ENCODE results near the gene SYNGR1. TPM values are rescaled to one million over a fixed set of nuclear protein-coding genes. Genes with fewer than 3 reads are reported as not detected.

SYNGR1 gene
- total RNA-seq, 1 donor from 2014 or later: 26.6 TPM

GRCh38 chr22:39432361-39432811 lies 82.6 kb downstream of the SYNGR1 start:
- TF ChIP-seq, protein P1, sequence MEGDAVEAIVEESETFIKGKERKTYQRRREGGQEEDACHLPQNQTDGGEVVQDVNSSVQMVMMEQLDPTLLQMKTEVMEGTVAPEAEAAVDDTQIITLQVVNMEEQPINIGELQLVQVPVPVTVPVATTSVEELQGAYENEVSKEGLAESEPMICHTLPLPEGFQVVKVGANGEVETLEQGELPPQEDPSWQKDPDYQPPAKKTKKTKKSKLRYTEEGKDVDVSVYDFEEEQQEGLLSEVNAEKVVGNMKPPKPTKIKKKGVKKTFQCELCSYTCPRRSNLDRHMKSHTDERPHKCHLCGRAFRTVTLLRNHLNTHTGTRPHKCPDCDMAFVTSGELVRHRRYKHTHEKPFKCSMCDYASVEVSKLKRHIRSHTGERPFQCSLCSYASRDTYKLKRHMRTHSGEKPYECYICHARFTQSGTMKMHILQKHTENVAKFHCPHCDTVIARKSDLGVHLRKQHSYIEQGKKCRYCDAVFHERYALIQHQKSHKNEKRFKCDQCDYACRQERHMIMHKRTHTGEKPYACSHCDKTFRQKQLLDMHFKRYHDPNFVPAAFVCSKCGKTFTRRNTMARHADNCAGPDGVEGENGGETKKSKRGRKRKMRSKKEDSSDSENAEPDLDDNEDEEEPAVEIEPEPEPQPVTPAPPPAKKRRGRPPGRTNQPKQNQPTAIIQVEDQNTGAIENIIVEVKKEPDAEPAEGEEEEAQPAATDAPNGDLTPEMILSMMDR (IDR thresholded peaks at IDR 0.05): no peak
- no peak overlapping the region for H3K4me3 Mint-ChIP-seq (ENCODE audit: unreplicated experiment)
- H3K9me3 Mint-ChIP-seq (ENCODE audit: unreplicated experiment): no peaks in the 10 kb centered on the region
- H3K36me3 Mint-ChIP-seq (ENCODE audit: unreplicated experiment): peaks cover 1% of the 10 kb centered on the region
- peak overlapping the region; percentile 90 for H3K27ac Mint-ChIP-seq (ENCODE audit: unreplicated experiment)
- no peak for DNase-seq (ENCODE audit: extremely low spot score, unreplicated experiment)
- no peaks in the 10 kb centered on the region for H3K27me3 Mint-ChIP-seq (ENCODE audit: unreplicated experiment)
- peaks cover 71% of the 10 kb centered on the region for H3K4me1 Mint-ChIP-seq (ENCODE audit: unreplicated experiment)

DNA sequence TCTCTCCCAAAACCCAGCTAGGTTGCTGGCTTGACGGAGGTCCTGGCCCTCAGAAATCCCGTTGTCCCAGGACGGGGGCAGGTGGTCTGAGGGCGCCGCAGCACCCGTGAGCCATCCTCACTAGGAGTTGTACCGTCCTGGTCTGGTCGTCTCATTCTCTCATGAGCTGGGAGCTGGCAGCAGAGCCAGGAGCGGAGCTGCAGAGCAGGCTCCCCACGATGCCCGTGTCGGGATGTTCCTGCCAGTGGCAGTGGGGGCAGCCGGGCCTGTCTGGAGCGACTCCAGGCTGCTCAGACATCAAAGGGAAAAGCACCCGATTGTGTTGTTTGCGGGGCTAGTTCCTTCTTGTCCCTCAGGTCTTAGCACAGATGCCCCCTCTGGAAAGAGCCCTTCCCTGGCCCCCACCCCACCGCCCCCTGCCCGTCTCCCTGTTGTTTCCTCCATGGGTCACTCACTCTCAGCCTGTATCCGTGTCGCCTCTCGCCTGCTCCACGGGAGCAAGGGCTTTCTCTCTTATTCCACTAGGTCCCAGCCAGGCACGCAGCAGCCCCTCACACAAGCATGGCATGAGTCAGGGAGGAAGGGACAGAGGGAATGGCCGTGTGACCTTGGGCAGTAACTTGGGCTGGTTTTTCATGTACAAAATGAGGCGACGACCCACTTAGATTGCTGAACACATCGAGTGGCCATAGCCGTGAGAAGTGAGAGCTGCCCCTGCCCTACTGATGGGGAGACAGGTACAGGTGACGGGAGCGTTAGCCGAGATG lies 83.9 kb downstream of the SYNGR1 start:
- Mint-ChIP-seq H3K4me1 (ENCODE audit: unreplicated experiment) (peaks cover 60% of the 10 kb centered on the region), H3K27ac (ENCODE audit: unreplicated experiment) (no peak overlapping the region), H3K27me3 (ENCODE audit: unreplicated experiment) (no peaks in the 10 kb centered on the region), H3K9me3 (ENCODE audit: unreplicated experiment) (no peaks in the 10 kb centered on the region), H3K36me3 (ENCODE audit: unreplicated experiment) (peaks cover 1% of the 10 kb centered on the region), H3K4me3 (ENCODE audit: unreplicated experiment) (no peak overlapping the region)
- TF ChIP-seq, protein P1 (IDR thresholded peaks at IDR 0.05): no peak
- DNase-seq (ENCODE audit: extremely low spot score, unreplicated experiment): no peak

DNA sequence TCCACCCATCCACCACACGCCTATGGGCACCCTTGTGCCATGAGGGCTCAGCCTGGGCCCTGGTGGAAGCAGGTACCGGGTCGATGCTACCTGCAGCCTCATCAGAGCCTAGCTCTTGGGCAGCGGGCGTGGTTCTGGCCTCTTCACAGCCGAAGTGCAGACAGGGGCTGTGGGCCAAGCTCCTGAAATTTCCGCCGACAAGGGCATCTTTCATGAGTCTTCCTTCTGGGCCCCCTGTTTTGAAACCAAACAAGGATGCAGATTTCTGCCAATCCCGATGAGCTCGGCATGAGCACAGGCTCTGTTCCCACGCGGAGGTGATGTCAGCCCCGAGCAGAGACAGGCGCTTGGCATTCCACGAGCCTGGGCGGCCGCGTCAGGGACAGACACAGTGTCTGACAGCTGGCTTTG lies 84.5 kb downstream of the SYNGR1 start:
- H3K4me3 Mint-ChIP-seq (ENCODE audit: unreplicated experiment): no peak overlapping the region
- peaks cover 1% of the 10 kb centered on the region for H3K36me3 Mint-ChIP-seq (ENCODE audit: unreplicated experiment)
- TF ChIP-seq, protein P1 (IDR thresholded peaks at IDR 0.05): no peak
- H3K4me1 Mint-ChIP-seq (ENCODE audit: unreplicated experiment): peaks cover 60% of the 10 kb centered on the region
- H3K27me3 Mint-ChIP-seq (ENCODE audit: unreplicated experiment): no peaks in the 10 kb centered on the region
- no peak overlapping the region for H3K27ac Mint-ChIP-seq (ENCODE audit: unreplicated experiment)
- no peaks in the 10 kb centered on the region for H3K9me3 Mint-ChIP-seq (ENCODE audit: unreplicated experiment)
- DNase-seq (ENCODE audit: extremely low spot score, unreplicated experiment): no peak

GRCh38 chr22:39434721-39435120 lies 84.9 kb downstream of the SYNGR1 start:
- no peaks in the 10 kb centered on the region for H3K9me3 Mint-ChIP-seq (ENCODE audit: unreplicated experiment)
- TF ChIP-seq, protein P1 (IDR thresholded peaks at IDR 0.05): no peak
- peaks cover 1% of the 10 kb centered on the region for H3K36me3 Mint-ChIP-seq (ENCODE audit: unreplicated experiment)
- H3K27me3 Mint-ChIP-seq (ENCODE audit: unreplicated experiment): no peaks in the 10 kb centered on the region
- H3K4me3 Mint-ChIP-seq (ENCODE audit: unreplicated experiment): no peak overlapping the region
- H3K27ac Mint-ChIP-seq (ENCODE audit: unreplicated experiment): no peak overlapping the region
- DNase-seq (ENCODE audit: extremely low spot score, unreplicated experiment): no peak
- peaks cover 56% of the 10 kb centered on the region for H3K4me1 Mint-ChIP-seq (ENCODE audit: unreplicated experiment)

Other genes starting within 250 kb of the SYNGR1 start
- gene CBX7, start 197.3 kb upstream of the SYNGR1 start, total RNA-seq: 8.1 and 9.6 TPM in 2 replicates
- 16.8 and 20.0 TPM in 2 replicates for gene PDGFB, start 105.0 kb upstream of the SYNGR1 start, total RNA-seq
- 1,770 and 1,792 TPM in 2 replicates for gene RPL3, start 30.4 kb upstream of the SYNGR1 start, total RNA-seq
- gene TAB1, start 49.8 kb downstream of the SYNGR1 start, total RNA-seq: 30.6 and 30.7 TPM in 2 replicates
- gene MGAT3, start 107.0 kb downstream of the SYNGR1 start, total RNA-seq: 9.4 and 10.9 TPM in 2 replicates
- 24.8 and 25.8 TPM in 2 replicates for gene MIEF1, start 152.3 kb downstream of the SYNGR1 start, total RNA-seq
- gene ATF4, start 170.6 kb downstream of the SYNGR1 start, total RNA-seq: 408 and 440 TPM in 2 replicates
- 51.1 and 53.1 TPM in 2 replicates for gene RPS19BP1, start 182.8 kb downstream of the SYNGR1 start, total RNA-seq
- gene CACNA1I, start 220.8 kb downstream of the SYNGR1 start, total RNA-seq: 0.03 TPM in 2 replicates